Fibroblast of mammary gland (primary cell): ENCODE measurements around the gene FGFBP3.
A peak's percentile ranks its signal among the peaks of the same experiment; 100 is the strongest.
"Not testable (repeated sequence)": the region's sequence is repeated elsewhere in the genome, so short reads cannot be mapped to it uniquely, and the experiment has no call there.

Experiments
- DNase-seq: peaks from one replicate; pipeline ENCODE4 v3.0.0-alpha.2; 2010; ENCODE audit warnings: low read depth
- H3K4me3 ChIP-seq: 2 replicates; pipeline ENCODE4 v1.5.1; 2011; ENCODE audit warnings: low read depth, mild to moderate bottlenecking, low read length, moderate library complexity; ENCODE audit not compliant: control insufficient read depth
- TF ChIP-seq, protein P1 (sequence below): conservative IDR thresholded peaks from 2 replicates; pipeline ENCODE4 v1.5.1; 2011; ENCODE audit warnings: low read depth, low read length, inconsistent platforms; ENCODE audit not compliant: control insufficient read depth, insufficient read depth

FGFBP3 gene

DNA sequence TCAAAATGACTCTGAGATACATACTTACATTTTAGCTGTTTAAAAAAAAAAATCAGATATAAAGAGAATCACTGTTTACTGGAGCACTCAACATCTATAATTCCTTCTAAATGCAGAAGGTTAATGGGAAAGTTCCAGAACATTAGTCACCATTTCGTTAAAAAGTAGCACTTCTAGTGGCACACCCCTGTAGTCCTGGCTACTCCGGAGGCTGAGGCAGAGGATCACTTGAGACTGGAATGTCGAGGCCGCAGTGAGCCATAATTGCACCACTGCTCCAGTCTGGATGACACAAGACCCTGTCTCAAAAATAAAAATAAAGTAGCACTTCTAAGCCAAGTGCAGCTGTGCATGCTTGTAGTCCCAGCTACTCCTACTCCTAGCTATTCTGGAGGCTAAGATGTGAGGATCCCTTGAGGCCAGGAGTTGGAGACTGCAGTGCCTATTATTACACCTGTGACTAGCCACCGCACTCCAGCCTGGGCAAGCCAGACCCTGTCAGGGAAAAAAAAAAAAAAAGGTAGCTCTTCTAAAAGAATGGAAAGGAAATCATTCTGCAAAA lies 2.2 kb downstream of the FGFBP3 start:
- TF ChIP-seq, protein P1, sequence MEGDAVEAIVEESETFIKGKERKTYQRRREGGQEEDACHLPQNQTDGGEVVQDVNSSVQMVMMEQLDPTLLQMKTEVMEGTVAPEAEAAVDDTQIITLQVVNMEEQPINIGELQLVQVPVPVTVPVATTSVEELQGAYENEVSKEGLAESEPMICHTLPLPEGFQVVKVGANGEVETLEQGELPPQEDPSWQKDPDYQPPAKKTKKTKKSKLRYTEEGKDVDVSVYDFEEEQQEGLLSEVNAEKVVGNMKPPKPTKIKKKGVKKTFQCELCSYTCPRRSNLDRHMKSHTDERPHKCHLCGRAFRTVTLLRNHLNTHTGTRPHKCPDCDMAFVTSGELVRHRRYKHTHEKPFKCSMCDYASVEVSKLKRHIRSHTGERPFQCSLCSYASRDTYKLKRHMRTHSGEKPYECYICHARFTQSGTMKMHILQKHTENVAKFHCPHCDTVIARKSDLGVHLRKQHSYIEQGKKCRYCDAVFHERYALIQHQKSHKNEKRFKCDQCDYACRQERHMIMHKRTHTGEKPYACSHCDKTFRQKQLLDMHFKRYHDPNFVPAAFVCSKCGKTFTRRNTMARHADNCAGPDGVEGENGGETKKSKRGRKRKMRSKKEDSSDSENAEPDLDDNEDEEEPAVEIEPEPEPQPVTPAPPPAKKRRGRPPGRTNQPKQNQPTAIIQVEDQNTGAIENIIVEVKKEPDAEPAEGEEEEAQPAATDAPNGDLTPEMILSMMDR: no peak
- no peak overlapping the region for H3K4me3 ChIP-seq
- DNase-seq: peak; percentile 33

DNA sequence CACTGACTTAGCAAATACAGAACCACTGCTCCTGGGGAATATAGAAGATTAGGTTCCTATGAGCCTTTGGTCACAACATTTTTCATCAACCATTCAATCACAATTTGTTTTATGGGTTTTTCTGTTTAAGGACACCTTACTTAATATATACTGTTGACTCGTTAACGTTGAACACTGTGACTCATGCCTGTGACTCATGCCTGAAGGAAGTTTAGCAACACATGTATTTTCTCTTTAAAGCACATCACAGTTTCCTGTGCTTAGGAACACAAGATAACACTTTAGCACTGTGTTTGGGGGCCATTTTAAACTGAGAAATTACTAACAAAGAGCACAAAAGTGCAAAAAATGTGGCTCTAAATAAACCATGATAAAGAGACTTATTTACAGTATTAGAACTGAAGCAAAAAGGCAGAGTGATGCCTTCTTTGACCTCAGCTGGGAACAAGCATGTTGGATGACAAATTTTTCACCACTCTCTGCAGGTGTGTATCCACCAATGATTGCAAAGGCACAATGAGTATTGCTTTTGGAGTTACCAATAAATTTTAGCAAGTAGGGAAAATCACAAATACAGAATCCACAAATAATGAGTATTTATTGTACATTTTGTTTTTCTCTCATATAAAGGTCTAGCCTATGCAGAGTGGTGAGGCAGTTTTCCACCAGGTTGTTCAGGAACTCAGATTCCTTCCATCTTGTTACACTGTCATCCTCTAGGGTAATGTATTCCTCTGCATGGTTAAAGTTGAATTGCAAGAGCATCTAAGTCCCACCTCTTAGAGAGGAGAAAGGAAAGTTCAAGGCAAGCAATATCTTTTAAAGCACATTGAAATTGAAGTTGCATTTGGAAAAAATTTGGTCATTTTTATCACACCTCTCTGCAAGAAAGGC lies 7.3 kb downstream of the FGFBP3 start:
- DNase-seq: peak; percentile 97
- H3K4me3 ChIP-seq: no peak overlapping the region
- TF ChIP-seq, protein P1: no peak

DNA sequence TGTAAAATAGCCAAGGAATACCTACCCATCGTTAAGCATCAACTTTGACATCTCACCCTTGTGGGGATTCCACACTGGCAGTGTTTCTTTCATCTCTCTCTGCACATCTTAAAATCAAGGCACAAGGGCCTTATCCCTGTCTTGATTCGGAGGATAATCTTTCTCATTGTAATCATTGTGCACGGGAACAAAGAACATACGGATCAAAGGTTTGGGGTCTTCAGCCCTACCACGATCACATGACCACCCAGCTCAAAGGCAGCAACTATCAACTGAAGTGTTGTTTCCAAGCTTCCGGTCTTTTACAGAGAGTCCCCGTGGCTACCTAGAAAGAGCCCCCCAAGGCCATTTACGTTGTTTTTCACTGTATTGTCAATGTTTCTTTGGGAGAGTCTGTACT lies 11.9 kb downstream of the FGFBP3 start:
- no peak overlapping the region for H3K4me3 ChIP-seq
- TF ChIP-seq, protein P1: no peak
- DNase-seq: no peak

DNA sequence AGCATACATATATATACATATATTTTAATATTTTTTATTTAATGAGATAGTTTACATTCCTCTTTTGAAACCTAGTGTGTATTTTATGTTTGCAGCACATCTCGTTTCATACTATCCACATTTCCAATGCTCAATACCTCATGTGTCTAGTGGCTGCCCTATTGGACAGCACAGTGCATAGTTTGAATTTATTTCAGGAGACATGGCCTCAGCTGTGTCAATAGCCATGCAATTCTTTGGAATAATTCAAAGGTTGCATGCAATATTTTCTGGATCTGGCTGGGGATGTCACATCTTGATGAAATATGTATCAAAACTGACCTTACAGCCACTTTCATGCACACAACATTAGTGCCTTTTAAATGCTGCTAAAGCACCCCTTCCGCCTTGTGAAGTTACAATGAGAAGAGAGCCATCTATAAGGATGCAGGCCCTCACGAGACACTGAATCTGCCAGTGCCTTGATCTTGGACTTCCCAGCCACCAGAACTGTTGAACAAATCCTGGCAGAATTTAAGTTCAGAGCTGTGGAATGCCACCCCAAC lies 13.0 kb downstream of the FGFBP3 start:
- no peak for DNase-seq
- no peak overlapping the region for H3K4me3 ChIP-seq
- TF ChIP-seq, protein P1: no peak

DNA sequence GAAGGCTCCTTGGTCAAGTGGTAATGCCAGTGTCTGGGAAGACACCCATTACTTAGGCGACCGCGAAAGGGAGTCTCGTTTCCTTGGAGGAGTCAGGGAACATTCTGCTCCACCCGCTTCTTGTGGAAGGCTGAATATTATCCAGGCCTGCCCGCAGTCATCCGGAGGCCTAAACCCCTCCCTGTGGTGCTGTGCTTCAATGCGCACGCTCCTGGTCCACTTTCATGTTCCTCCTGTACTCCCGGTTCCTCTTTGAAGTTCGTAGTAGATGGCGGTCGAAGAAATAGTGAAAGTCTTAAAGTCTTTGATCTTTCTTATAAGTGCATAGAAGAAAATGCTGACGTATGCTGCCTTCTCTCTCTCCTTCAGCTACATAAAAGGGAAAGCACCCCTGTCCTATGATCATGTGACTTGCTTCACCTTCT lies 15.0 kb downstream of the FGFBP3 start:
- not testable (repeated sequence) for DNase-seq

DNA sequence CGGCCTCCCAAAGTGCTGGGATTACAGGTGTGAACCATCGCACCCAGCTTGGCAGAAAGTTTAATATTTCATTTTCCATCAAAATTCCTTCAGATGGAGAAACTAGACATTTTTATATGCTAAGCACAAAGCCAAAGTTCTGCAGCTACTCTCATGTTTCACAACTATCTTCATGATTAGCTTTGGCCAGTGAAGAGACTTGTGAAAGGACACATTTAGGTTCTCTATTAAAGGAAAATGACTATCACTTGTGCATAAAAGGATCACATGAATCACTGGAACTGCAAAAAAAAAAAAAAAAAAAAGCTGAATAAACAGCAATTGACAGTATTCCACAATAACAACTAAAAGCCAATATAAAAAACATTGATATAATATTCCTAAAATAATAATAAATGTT lies 16.2 kb downstream of the FGFBP3 start:
- TF ChIP-seq, protein P1: no peak
- DNase-seq: no peak
- no peak overlapping the region for H3K4me3 ChIP-seq

More for the DNA sequence above, 15.0 kb downstream of the FGFBP3 start:
- H3K4me3 ChIP-seq: not testable (repeated sequence)
